Lower leg skin (tissue), 3 donors: Measurements from ENCODE around the gene CLDN6.

Source experiments
- POLR2A ChIP-seq, 2 donors: fragments of 450-650 bp; IDR thresholded peaks; one replicate each; pipeline ENCODE4 v1.6.1; 2016 to 2017; ENCODE audit warnings: antibody characterized with exemption in 2 of 2, mild to moderate bottlenecking in 1 of 2, moderate library complexity in 1 of 2
- TF ChIP-seq, protein P1 (sequence below), 3 donors: fragments of 450-650 bp; IDR thresholded peaks; one replicate each; pipeline ENCODE4 v1.5.1; 2016; ENCODE audit warnings: antibody characterized with exemption in 3 of 3, mild to moderate bottlenecking in 3 of 3, moderate library complexity in 2 of 3

DNA sequence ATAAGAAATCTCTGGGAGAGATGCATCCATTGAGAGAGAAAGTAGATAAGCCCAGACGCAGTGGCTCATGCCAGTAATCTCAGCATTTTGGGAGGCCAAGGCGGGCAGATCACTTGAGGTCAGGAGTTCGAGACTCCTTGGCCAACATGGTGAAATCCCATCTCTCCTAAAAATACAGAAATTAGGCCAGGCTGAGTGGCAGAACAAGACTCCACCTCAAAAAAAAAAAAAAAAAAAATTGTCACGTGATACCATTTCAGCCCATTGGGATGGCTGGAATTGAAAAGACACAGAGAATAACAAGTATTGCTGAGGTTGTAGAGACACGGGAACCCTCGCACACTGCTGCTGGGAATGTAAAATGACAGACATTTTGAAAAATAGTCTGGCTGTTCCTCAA, 44.6 kb upstream of the CLDN6 start:
- no peak for TF ChIP-seq POLR2A (IDR thresholded peaks at IDR 0.05)
- TF ChIP-seq, protein P1, sequence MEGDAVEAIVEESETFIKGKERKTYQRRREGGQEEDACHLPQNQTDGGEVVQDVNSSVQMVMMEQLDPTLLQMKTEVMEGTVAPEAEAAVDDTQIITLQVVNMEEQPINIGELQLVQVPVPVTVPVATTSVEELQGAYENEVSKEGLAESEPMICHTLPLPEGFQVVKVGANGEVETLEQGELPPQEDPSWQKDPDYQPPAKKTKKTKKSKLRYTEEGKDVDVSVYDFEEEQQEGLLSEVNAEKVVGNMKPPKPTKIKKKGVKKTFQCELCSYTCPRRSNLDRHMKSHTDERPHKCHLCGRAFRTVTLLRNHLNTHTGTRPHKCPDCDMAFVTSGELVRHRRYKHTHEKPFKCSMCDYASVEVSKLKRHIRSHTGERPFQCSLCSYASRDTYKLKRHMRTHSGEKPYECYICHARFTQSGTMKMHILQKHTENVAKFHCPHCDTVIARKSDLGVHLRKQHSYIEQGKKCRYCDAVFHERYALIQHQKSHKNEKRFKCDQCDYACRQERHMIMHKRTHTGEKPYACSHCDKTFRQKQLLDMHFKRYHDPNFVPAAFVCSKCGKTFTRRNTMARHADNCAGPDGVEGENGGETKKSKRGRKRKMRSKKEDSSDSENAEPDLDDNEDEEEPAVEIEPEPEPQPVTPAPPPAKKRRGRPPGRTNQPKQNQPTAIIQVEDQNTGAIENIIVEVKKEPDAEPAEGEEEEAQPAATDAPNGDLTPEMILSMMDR (IDR thresholded peaks at IDR 0.05), result no peak
